K562 (cell line): ENCODE measurements around the gene FEM1B. TPM values are rescaled to one million over a fixed set of nuclear protein-coding genes. Genes with fewer than 3 reads are reported as not detected.

ENCODE experiments used
- ATAC-seq: fragments of 200-7000 bp; cut with Tn5 transposase; 3 replicates; pipeline ENCODE4 v1.9.1; 2020; ENCODE audit warnings: moderate library complexity
- BruUV-seq: library from RNA; stranded (reverse); fragments of 400-500 nt; replicated peaks from 2 replicates; lab custom pipeline; 2021; lab: Mats Ljungman, UMichigan
- CTCF ChIA-PET: fragments of 300-600 bp; formaldehyde crosslinking; extraction: SDS; loops from one replicate; lab custom pipeline; 2021; ENCODE audit warnings: low intra/inter-chr PET ratio; lab: Yijun Ruan, JAX
- POLR2A ChIA-PET: fragments of 300-600, 350-650 bp; sonication (Branson Sonifier 250); formaldehyde crosslinking; extraction: SDS; loops from one replicate; lab custom pipeline; 2021; ENCODE audit warnings: antibody characterized with exemption, inconsistent platforms; lab: Yijun Ruan, JAX
- DNase-seq, 4 experiments: peaks; one replicate each; pipeline versions ENCODE4 v3.0.0 to v3.0.0-alpha.2; 2011 to 2018; ENCODE audit warnings: low spot score in 3 of 4, mixed read lengths in 3 of 4; ENCODE audit errors: extremely low read depth in 1 of 4
- FAIRE-seq: peaks from 2 replicates; lab custom pipeline; 2011; peaks lifted over from hg19 to GRCh38; lab: Jason Lieb, UNC
- H2AFZ ChIP-seq: 2 replicates; pipeline ENCODE4 v1.6.0; 2011; ENCODE audit warnings: low read depth, low read length, control low read depth, inconsistent platforms
- H3K27ac ChIP-seq: fragments of 200-600 bp; 3 replicates; pipeline ENCODE4 v1.8.0; 2011; ENCODE audit warnings: low read depth, mild to moderate bottlenecking, control low read depth, inconsistent platforms, low read length, moderate library complexity, mixed read lengths; ENCODE audit errors: extremely low read depth
- H3K27me3 ChIP-seq, 2 experiments: fragments of 300-600 bp in 1 of 2; 2 replicates in 1 of 2; 3 replicates in 1 of 2; pipeline versions ENCODE4 v1.6.0 to v1.8.0; 2011; ENCODE audit warnings: inconsistent platforms in 2 of 2, low read length in 2 of 2, mild to moderate bottlenecking in 1 of 2, mixed read lengths in 1 of 2, moderate library complexity in 1 of 2; ENCODE audit not compliant: control insufficient read depth in 2 of 2, insufficient read depth in 2 of 2
- H3K36me3 ChIP-seq: fragments of 300-600 bp; 3 replicates; pipeline ENCODE4 v1.8.0; 2011; ENCODE audit warnings: mild to moderate bottlenecking, low read length, inconsistent platforms; ENCODE audit not compliant: control insufficient read depth, insufficient read depth
- H3K4me1 ChIP-seq, 2 experiments: fragments of 200-600 bp in 1 of 2; replicated peaks in 1 of 2; 2 replicates in 1 of 2; 3 replicates in 1 of 2; pipeline versions ENCODE4 v1.5.1 to v1.8.0; 2011; ENCODE audit warnings: inconsistent platforms in 2 of 2, low read length in 2 of 2, mild to moderate bottlenecking in 1 of 2, mixed read lengths in 1 of 2, moderate library complexity in 1 of 2; ENCODE audit not compliant: control insufficient read depth in 2 of 2, insufficient read depth in 2 of 2
- H3K4me2 ChIP-seq: 2 replicates; pipeline ENCODE4 v1.6.1; 2011; ENCODE audit warnings: low read length, control low read depth, inconsistent platforms, mixed read lengths; ENCODE audit not compliant: insufficient read depth
- H3K4me3 ChIP-seq: fragments of 200-600 bp; sonication (generic), shearing (Covaris generic); 2 replicates; pipeline ENCODE4 v1.5.1; 2016; ENCODE audit warnings: control low read depth, inconsistent platforms
- H3K79me2 ChIP-seq: fragments of 200-600 bp; 3 replicates; pipeline ENCODE4 v1.8.0; 2011; ENCODE audit warnings: low read length, inconsistent platforms; ENCODE audit not compliant: control insufficient read depth, insufficient read depth
- H3K9ac ChIP-seq, 2 experiments: 2 replicates each; pipeline versions ENCODE4 v1.6.0 to v1.6.1; 2011; ENCODE audit warnings: low read depth in 2 of 2, low read length in 2 of 2, control low read depth in 1 of 2, inconsistent platforms in 1 of 2, mild to moderate bottlenecking in 1 of 2, mixed read lengths in 1 of 2; ENCODE audit not compliant: insufficient read depth in 1 of 2
- H3K9me1 ChIP-seq: one replicate; pipeline ENCODE4 v1.6.0; 2011; ENCODE audit warnings: inconsistent platforms, mild to moderate bottlenecking, low read length, moderate library complexity; ENCODE audit not compliant: control insufficient read depth, insufficient read depth
- H3K9me3 ChIP-seq: replicated peaks from 2 replicates; pipeline ENCODE4 v1.5.1; 2011; ENCODE audit warnings: low read depth, low read length, inconsistent platforms; ENCODE audit not compliant: control insufficient read depth, insufficient read depth
- H4K20me1 ChIP-seq: replicated peaks from 2 replicates; pipeline ENCODE4 v1.6.1; 2011; ENCODE audit warnings: low read length, inconsistent platforms, mixed read lengths; ENCODE audit not compliant: control insufficient read depth, insufficient read depth
- GABPB2 ChIP-seq: fragments of 250-450 bp; sonication (Bioruptor Pico); conservative IDR thresholded peaks from 2 replicates; pipeline ENCODE4 v1.5.1; 2021; ENCODE audit warnings: mild to moderate bottlenecking
- HMG20A ChIP-seq: fragments of 450-650 bp; formaldehyde crosslinking; conservative IDR thresholded peaks from 2 replicates; pipeline ENCODE4 v1.4.0; 2020; ENCODE audit warnings: mild to moderate bottlenecking, mixed read lengths
- HNRNPLL ChIP-seq: fragments of 200-400 bp; formaldehyde crosslinking; IDR thresholded peaks from 2 replicates; pipeline ENCODE4 v1.6.1; 2017; ENCODE audit warnings: low read length, low read depth, mild to moderate bottlenecking; ENCODE audit not compliant: poor library complexity, severe bottlenecking
- MIER1 ChIP-seq: fragments of 450-650 bp; IDR thresholded peaks from 2 replicates; pipeline ENCODE4 v1.6.1; 2016; ENCODE audit warnings: antibody characterized with exemption, mild to moderate bottlenecking, low read depth
- POLR2H ChIP-seq: IDR thresholded peaks from 2 replicates; pipeline ENCODE4 v1.6.1; 2016; ENCODE audit warnings: missing genetic modification characterization, low read depth, mild to moderate bottlenecking, control low read depth, missing compliant biosample characterization, moderate library complexity
- RB1 ChIP-seq: fragments of 450-650 bp; IDR thresholded peaks from 2 replicates; pipeline ENCODE4 v1.6.1; 2017; ENCODE audit warnings: low read depth, mild to moderate bottlenecking
- SAFB ChIP-seq: fragments of 200-400 bp; formaldehyde crosslinking; IDR thresholded peaks from 2 replicates; pipeline ENCODE4 v1.6.1; 2017; ENCODE audit warnings: low read depth, low read length, borderline replicate concordance
- SP1 ChIP-seq: sonication (generic); formaldehyde crosslinking; IDR thresholded peaks from 2 replicates; pipeline ENCODE4 v1.8.1; 2022; ENCODE audit warnings: mild to moderate bottlenecking, missing genetic modification reagents
- ZC3H8 ChIP-seq: fragments of 450-650 bp; IDR thresholded peaks from 2 replicates; pipeline ENCODE4 v1.6.1; 2017
- ZNF717 ChIP-seq: fragments of 250-450 bp; sonication (Bioruptor Pico); IDR thresholded peaks from 2 replicates; pipeline ENCODE4 v1.5.0; 2021
- WGBS: fragments of 100-300 bp; shearing (Covaris generic); methylation state at CpG from one replicate; pipeline ENCODE4 v1.1.6; 2016; ENCODE audit warnings: low coverage, mixed read lengths; ENCODE audit not compliant: insufficient coverage; ENCODE audit errors: missing lambda C conversion rate; 5-methylcytosine and 5-hydroxymethylcytosine counted together
- in situ Hi-C: fragments of 300-500 bp; cut with MboI; formaldehyde crosslinking; loops from 4 replicates; pipeline ENCODE4 v1.15.0; 2018; ENCODE audit warnings: inconsistent platforms, mixed read lengths
- intact Hi-C: fragments of 100-400 bp; cut with micrococcal nuclease; formaldehyde crosslinking; loops from 2 replicates; pipeline ENCODE4 v1.14.2; 2022
- polyA plus RNA-seq, 8 experiments: library from polyadenylated mRNA; depleted of rRNA in 4 of 8; stranded (reverse) in 5 of 8; unstranded in 3 of 8; fragments of >200 nt; fragmentation: Nextera tagmentation in 2 of 8; fragmentation: Illumina TruSeq in 1 of 8; extraction: Ambion mirVana in 2 of 8; extraction: Trizol in 1 of 8; gene quantifications; 2 replicates each; pipeline versions ENCODE4 v1.2.1 to v1.2.3, GENCODE V29; 2011 to 2014; ENCODE audit warnings: inconsistent platforms in 1 of 8, missing spikeins in 1 of 8
- total RNA-seq, 7 experiments: library from RNA; depleted of rRNA in 6 of 7; stranded (reverse); fragments of >200 nt in 6 of 7; fragmentation: Illumina TruSeq in 2 of 7; extraction: Trizol in 2 of 7; gene quantifications; 2 replicates each; pipeline versions ENCODE4 v1.2.1 to v1.2.3, GENCODE V29; 2011 to 2021; ENCODE audit warnings: low replicate concordance in 1 of 7

FEM1B gene
- total and polyA plus RNA-seq, 9 of the 15 experiments (the other 6 are each of a cell fraction or from before 2014, with no cell fraction given) = 5.9 to 61.6 (median 20.1) TPM

DNA sequence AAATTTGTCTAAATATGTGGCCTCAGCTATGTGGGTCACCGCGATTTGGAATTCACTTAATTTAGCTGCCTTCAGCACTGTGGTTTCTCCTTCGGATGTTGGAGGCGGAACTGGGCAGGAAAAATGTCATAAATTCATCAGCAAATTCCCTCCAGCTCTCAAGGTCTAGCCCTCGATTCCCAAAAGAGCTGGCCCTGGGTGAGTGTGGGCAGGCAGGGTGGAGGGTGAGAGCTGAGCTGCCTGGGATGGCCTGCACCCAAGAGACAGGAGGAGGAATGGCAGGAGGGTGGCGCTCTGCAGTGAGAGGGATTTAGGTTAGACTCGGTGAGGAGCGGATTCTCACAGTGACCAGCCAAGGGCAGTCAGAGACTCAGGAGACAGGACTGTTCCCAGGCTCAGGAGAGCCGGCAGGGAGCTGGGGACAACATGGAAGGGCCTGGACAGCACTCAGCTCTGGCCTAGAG is 57.1 kb downstream of the FEM1B start (continued):
- TF ChIP-seq ZC3H8 = no peak
- TF ChIP-seq HNRNPLL = no peak
- TF ChIP-seq MIER1 = no peak
- TF ChIP-seq SAFB = no peak

- Histone ChIP-seq H3K79me2 (no peaks in the 10 kb centered on the region), H3K4me2 (no peak overlapping the region)
- TF ChIP-seq SP1 (CRISPR knock-in tag) (no peak), ZNF717 (CRISPR knock-in tag) (no peak), POLR2H (no peak), GABPB2 (CRISPR knock-in tag) (no peak), RB1 (no peak), HMG20A (CRISPR knock-in tag) (no peak)
- TF ChIP-seq, all 486 proteins: peak for 0
- Histone ChIP-seq H4K20me1 (peaks cover 2% of the 10 kb centered on the region; the same call in 1 of the 2 replicates), H3K9ac (no peak overlapping the region), H3K9me1 (no peaks in the 10 kb centered on the region), H3K9me3 (no peaks in the 10 kb centered on the region), H3K27me3 (peaks cover 34 to 81% of the 10 kb centered on the region in 2 experiments), H3K36me3 (no peaks in the 10 kb centered on the region), H3K4me1 (no peaks in the 10 kb centered on the region; a peak in 1 of 5 replicates), H3K4me3 (no peak overlapping the region), H3K27ac (no peak overlapping the region), H2AFZ (no peak overlapping the region)
- DNase-seq (no peak), ATAC-seq (no peak), FAIRE-seq (no peak)
- intact Hi-C loops = no loop called here
- BruUV-seq = no TSS peak
- 0% methylated on average over 1 of the region's 1 CpG for WGBS
- ChIA-PET CTCF (no interaction called here), POLR2A (no interaction called here)
- in situ Hi-C loops = no loop called here
Observed at GRCh38 chr15:68335251-68335650, 57.7 kb downstream of the FEM1B start.
